Natural killer cell (primary cell): ENCODE results near the gene GRWD1. TPM values are rescaled to one million over a fixed set of nuclear protein-coding genes. Genes with fewer than 3 reads are reported as not detected.

Experiments
- ATAC-seq, 3 donors: fragments of 150-1000 bp in 2 of 3; fragments of 200-7000 bp in 1 of 3; cut with Tn5 transposase; 1 replicate in 1 of 3; 2 replicates in 2 of 3; pipeline ENCODE4 v1.10.0; 2021; ENCODE audit warnings: mild to moderate bottlenecking in 2 of 3, moderate library complexity in 2 of 3
- DNase-seq, 2 donors: peaks; one replicate each; pipeline versions ENCODE4 v3.0.0 to v3.0.0-alpha.2; 2013 to 2021; ENCODE audit warnings: mixed read lengths in 1 of 2
- H3K27ac ChIP-seq: one replicate; pipeline ENCODE4 v1.5.1; 2013; ENCODE audit warnings: mild to moderate bottlenecking, low read length
- H3K27me3 ChIP-seq: one replicate; pipeline ENCODE4 v1.6.1; 2013; ENCODE audit warnings: low read length; ENCODE audit not compliant: control insufficient read depth, insufficient read depth
- H3K36me3 ChIP-seq: one replicate; pipeline ENCODE4 v1.6.1; 2013; ENCODE audit warnings: low read length; ENCODE audit not compliant: control insufficient read depth, insufficient read depth
- H3K4me1 ChIP-seq: one replicate; pipeline ENCODE4 v1.6.1; 2013; ENCODE audit warnings: low read length; ENCODE audit not compliant: control insufficient read depth, insufficient read depth
- H3K4me3 ChIP-seq: one replicate; pipeline ENCODE4 v1.5.1; 2013; ENCODE audit warnings: low read length
- H3K9me3 ChIP-seq: one replicate; pipeline ENCODE4 v1.6.1; 2013; ENCODE audit warnings: low read length; ENCODE audit not compliant: control insufficient read depth, insufficient read depth
- H3K27ac Mint-ChIP-seq, 2 donors: one replicate each; pipeline ENCODE4 v1.8.0; 2022; ENCODE audit warnings: mild to moderate bottlenecking in 2 of 2, mixed read lengths in 2 of 2, moderate library complexity in 1 of 2
- H3K27me3 Mint-ChIP-seq, 2 donors: one replicate each; pipeline ENCODE4 v1.8.0; 2022; ENCODE audit warnings: low read depth in 2 of 2, mixed read lengths in 2 of 2
- H3K36me3 Mint-ChIP-seq: one replicate; pipeline ENCODE4 v1.8.0; 2022; ENCODE audit warnings: mixed read lengths
- H3K4me1 Mint-ChIP-seq, 2 donors: one replicate each; pipeline ENCODE4 v1.8.0; 2022; ENCODE audit warnings: mixed read lengths in 2 of 2
- H3K4me3 Mint-ChIP-seq: one replicate; pipeline ENCODE4 v1.8.0; 2022; ENCODE audit warnings: mild to moderate bottlenecking, moderate library complexity, mixed read lengths
- H3K9me3 Mint-ChIP-seq, 2 donors: one replicate each; pipeline ENCODE4 v1.8.0; 2022; ENCODE audit warnings: mixed read lengths in 2 of 2
- CTCF ChIP-seq: fragments of 200-600 bp; IDR thresholded peaks from one replicate; pipeline ENCODE4 v1.8.0; 2022; ENCODE audit warnings: antibody characterized with exemption
- WGBS: methylation state at CpG from one replicate; pipeline ENCODE4 v1.1.7; 2013; ENCODE audit warnings: missing lambda C conversion rate; ENCODE audit not compliant: insufficient coverage; 5-methylcytosine and 5-hydroxymethylcytosine counted together
- intact Hi-C: fragments of 100-400 bp; cut with micrococcal nuclease; formaldehyde crosslinking; loops from one replicate; pipeline ENCODE4 v1.14.2; 2022
- total RNA-seq, 4 donors: library from RNA; stranded (reverse); fragments of 120-200 nt in 1 of 4; gene quantifications; one replicate each; pipeline versions ENCODE4 v1.2.3 to v1.2.4, GENCODE V29; 2013 to 2022

Gene GRWD1
- total RNA-seq, 3 donors from 2014 or later (not counting 1 experiment from before 2014, with no cell fraction given), result 14.2 to 29.0 (median 16.7) TPM

- H3K4me1 ChIP-seq, result peaks cover 18% of the 10 kb centered on the region
- peaks cover 0 to 4% of the 10 kb centered on the region in 2 donors for H3K27me3 Mint-ChIP-seq
- H3K27me3 ChIP-seq, result no peaks in the 10 kb centered on the region
- peak overlapping the region; percentile 39 for H3K4me3 ChIP-seq
- 6% methylated on average over 43 of the region's 52 CpGs for WGBS
- H3K36me3 ChIP-seq, result peaks cover under 1% of the 10 kb centered on the region
- no peaks in the 10 kb centered on the region for H3K9me3 Mint-ChIP-seq
- TF ChIP-seq CTCF, result no peak
- H3K9me3 ChIP-seq, result no peaks in the 10 kb centered on the region
- peak overlapping the region; percentile 67 to 91 for H3K27ac Mint-ChIP-seq
- no peaks in the 10 kb centered on the region for H3K36me3 Mint-ChIP-seq
- ATAC-seq (peak; percentile 84 to 89 (median 86)), DNase-seq (peak; percentile 52 to 76)
- H3K4me3 Mint-ChIP-seq, result peak overlapping the region; percentile 87
- H3K27ac ChIP-seq, result peak overlapping the region; percentile 49
- intact Hi-C loops, result no loop called here
- peaks cover 9 to 16% of the 10 kb centered on the region in 2 donors for H3K4me1 Mint-ChIP-seq
Observed at GRCh38 chr19:48480558-48481500, 35.0 kb downstream of the GRWD1 start.

GRCh38 chr19:48481846-48482639 lies 36.3 kb downstream of the GRWD1 start:
- Histone ChIP-seq H3K9me3 (no peaks in the 10 kb centered on the region), H3K36me3 (no peaks in the 10 kb centered on the region), H3K4me3 (no peak overlapping the region), H3K4me1 (peaks cover 18% of the 10 kb centered on the region), H3K27me3 (no peaks in the 10 kb centered on the region), H3K27ac (no peak overlapping the region)
- no peaks in the 10 kb centered on the region for H3K9me3 Mint-ChIP-seq
- DNase-seq, result no peak
- no peak overlapping the region for H3K27ac Mint-ChIP-seq
- TF ChIP-seq CTCF, result no peak
- H3K36me3 Mint-ChIP-seq, result no peaks in the 10 kb centered on the region
- ATAC-seq, result no peak
- peaks cover 9 to 14% of the 10 kb centered on the region in 2 donors for H3K4me1 Mint-ChIP-seq
- intact Hi-C loops, result no loop called here
- WGBS, result 90% methylated on average over 7 of the region's 7 CpGs
- peak overlapping the region; percentile 50 for H3K4me3 Mint-ChIP-seq
- peaks cover 0 to 4% of the 10 kb centered on the region in 2 donors for H3K27me3 Mint-ChIP-seq

GRCh38 chr19:48483301-48483700 lies 37.5 kb downstream of the GRWD1 start:
- no peak overlapping the region for H3K27ac ChIP-seq
- DNase-seq, result no peak
- ATAC-seq, result no peak
- Mint-ChIP-seq H3K36me3 (no peaks in the 10 kb centered on the region), H3K27me3 (peaks cover 0 to 6% of the 10 kb centered on the region in 2 donors), H3K27ac (no peak overlapping the region), H3K4me3 (no peak overlapping the region), H3K9me3 (no peaks in the 10 kb centered on the region), H3K4me1 (peaks cover 9 to 14% of the 10 kb centered on the region in 2 donors)
- H3K4me1 ChIP-seq, result peaks cover 18% of the 10 kb centered on the region
- no peaks in the 10 kb centered on the region for H3K9me3 ChIP-seq
- WGBS, result 54% methylated on average over 3 of the region's 3 CpGs
- no peaks in the 10 kb centered on the region for H3K36me3 ChIP-seq
- no peaks in the 10 kb centered on the region for H3K27me3 ChIP-seq
- TF ChIP-seq CTCF, result no peak
- H3K4me3 ChIP-seq, result no peak overlapping the region
- intact Hi-C loops, result no loop called here
